ENCODE results near the gene FGFR2.

The FGFR2 gene

DNA sequence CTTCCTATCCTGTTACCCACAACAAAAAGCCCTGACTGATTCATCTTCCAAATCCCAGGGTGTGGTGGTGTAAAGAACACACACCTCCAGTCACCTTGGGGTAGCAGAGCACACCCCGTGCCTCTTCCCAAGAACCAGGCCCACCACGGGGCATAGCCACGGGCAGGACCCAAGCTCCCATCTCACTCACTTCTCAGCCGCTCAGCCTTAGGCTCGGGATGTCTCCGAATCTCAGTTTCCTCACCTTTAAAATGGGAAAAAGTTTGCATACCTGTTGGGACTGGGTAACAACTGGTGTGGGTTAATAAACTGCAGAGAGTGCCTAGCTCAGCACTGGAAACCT lies 139.0 kb downstream of the FGFR2 start:
- DNase-seq (ENCODE audit: low spot score) = no peak
- FAIRE-seq = no peak

DNA sequence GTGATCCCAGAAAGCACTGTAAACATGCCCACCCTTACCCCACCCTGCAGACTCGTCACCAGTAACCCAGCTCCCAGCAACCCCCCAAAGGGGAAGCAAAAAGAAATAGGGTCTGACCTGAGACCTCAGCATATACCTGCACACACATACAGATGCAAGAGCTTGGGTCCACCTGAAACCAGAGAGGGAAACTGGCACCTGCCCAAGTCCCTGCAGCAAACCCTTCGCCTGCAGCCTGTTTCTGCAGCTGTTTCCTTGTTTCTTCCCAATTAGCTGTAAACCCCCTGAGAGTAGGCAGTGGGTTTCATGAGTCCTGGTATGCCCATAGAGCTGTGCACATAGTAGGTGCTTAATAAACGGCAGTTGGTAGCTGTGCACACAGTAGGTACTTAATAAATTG lies 140.5 kb downstream of the FGFR2 start:
- no peak for DNase-seq (ENCODE audit: low spot score)
- FAIRE-seq = no peak

DNA sequence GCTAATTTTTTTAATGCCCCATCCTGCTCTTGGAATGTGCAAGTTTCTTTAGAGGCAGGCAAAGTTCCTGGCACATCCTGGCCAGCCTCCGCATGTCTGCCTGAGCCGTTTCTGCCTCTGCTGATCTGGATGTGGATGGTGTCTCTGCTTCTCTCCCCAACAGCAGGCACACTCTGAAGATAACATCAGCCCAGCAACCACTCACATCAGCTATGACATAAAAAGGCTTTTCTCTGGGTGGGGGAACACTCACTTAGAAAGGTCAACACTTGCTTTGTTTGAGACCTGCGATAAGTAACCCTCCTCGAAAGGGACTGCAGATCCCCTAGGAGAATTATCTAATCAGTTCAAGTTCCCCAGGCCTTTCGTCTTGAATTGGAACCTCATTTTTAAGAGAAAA lies 142.9 kb downstream of the FGFR2 start:
- DNase-seq (ENCODE audit: low spot score) = no peak
- no peak for FAIRE-seq

DNA sequence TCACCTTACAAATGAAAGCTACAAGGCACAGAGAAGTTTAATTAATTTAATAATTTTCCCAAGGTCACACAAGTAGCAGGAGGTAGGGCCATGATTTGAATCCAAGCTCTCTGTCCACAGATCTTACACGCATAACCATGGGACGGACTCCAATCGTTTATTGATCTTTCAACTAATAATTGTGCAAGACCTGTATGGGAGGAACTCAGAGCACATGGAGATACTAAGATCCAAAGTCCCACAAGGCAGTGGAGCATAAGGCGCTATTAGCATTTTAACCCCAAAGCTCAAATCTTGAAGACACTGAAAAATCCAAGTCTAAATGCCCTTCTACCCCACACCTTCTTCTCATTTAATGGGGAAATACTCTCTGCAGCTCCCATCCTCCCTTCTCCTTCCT lies 143.5 kb downstream of the FGFR2 start:
- FAIRE-seq (no peak), DNase-seq (ENCODE audit: low spot score) (no peak)

DNA sequence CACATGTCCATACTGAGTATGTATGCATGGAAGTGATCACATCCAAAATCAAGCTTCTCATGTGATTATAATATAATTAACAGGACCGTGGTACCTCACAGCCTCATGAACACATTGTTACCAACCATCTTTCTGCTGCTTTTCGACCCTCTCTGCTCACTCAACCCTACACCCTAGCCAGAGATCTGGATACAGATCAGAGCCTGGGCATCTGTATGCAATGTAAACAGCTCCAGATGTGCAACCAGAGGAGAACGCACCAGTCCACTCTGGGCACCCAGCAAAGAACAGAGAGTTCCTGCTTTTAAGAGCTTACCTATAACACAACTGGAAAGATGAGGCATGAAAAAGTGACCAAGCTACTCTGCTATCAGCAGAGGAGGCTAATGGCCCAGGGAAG lies 145.1 kb downstream of the FGFR2 start:
- DNase-seq (ENCODE audit: low spot score) (no peak), FAIRE-seq (no peak)

- DNase-seq (ENCODE audit: low spot score) = no peak
These were observed 145.7 kb downstream of the FGFR2 start for GRCh38 chr10:121452581-121452980.

DNA sequence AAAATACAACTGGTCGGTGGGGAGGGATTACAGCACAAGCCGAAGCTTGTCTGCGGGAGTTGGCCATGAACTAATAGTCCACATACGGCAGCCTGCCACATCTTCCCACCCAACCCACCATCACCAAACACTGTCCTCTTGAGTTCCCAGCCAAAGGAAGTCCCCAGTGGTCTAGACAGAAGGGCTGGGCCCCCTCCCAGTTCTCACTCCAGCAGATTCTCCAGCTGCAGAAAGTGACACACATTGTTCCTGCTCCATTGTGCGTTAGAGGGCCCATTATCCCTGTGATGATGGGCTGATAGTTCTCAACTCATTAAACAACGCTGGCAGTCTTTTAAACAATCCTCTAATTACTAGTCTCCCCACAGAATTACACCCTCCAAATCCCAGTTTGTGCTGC lies 148.0 kb downstream of the FGFR2 start:
- DNase-seq (ENCODE audit: low spot score) = no peak
- FAIRE-seq = no peak

More at GRCh38 chr10:121452581-121452980, 145.7 kb downstream of the FGFR2 start:
- FAIRE-seq = no peak

- peak; percentile 70 for FAIRE-seq
These were observed 148.7 kb downstream of the FGFR2 start for GRCh38 chr10:121449482-121449924.

DNA sequence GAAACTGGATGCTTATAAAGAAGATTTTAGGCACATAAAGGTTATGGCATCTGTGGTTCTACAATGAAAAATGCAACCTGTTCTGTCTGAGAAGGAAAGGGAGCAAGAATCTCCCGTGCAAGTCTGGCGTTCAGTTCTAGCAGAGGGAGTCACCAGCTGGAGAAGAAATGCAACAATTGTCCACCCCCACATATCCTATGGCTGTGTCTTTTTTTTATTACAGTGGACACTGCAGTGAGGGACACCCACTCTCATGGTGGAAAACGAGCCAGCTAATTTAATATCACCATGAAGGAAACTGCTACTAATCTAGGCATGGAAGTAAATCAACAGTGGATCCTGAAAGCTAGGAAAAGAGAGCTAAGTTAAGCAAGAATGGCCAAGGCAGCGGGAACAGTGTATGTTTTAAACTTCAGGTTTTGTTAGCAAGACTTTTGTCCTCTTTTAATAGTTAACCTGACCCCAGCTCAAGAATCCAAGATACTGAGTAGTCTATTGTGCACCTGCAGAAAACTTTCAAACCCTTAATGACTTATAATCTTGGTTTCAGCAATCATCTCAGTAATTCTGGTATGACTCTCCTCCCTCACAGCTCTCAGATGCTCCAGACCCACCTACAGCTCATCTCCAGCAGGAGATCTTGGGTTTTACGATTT lies 149.3 kb downstream of the FGFR2 start:
- DNase-seq (ENCODE audit: low spot score) (no peak), FAIRE-seq (peak; percentile 39)

More at GRCh38 chr10:121449482-121449924, 148.7 kb downstream of the FGFR2 start:
- peak; percentile 26 for DNase-seq (ENCODE audit: low spot score)

- DNase-seq (ENCODE audit: low spot score) (no peak), FAIRE-seq (no peak)
These were observed 153.6 kb downstream of the FGFR2 start for GRCh38 chr10:121444520-121445165.

GRCh38 chr10:121442086-121442935 lies 155.9 kb downstream of the FGFR2 start:
- no peak for FAIRE-seq
- DNase-seq (ENCODE audit: low spot score) = no peak

GRCh38 chr10:121440461-121440860 lies 157.8 kb downstream of the FGFR2 start:
- no peak for FAIRE-seq
- no peak for DNase-seq (ENCODE audit: low spot score)

DNA sequence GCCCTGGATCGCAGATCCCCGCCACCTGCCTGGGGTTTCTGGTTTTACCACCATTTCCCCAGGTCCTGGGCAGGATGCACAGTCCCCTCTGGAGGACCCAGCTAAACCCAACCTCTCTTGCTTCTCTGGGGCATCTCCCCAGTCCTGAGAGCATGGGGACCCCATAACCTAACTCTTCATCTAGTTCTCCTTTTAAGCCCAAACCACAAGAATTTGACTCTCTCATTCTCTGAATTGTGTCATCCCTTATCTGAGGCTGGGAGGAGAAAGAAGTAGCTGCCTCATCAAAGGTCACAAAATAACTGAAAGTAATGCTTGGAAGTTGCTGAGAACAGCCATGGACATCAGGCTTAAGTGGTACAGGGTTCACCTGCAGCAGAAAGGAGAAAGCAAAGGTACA lies 159.9 kb downstream of the FGFR2 start:
- DNase-seq (ENCODE audit: low spot score) (no peak), FAIRE-seq (no peak)

DNA sequence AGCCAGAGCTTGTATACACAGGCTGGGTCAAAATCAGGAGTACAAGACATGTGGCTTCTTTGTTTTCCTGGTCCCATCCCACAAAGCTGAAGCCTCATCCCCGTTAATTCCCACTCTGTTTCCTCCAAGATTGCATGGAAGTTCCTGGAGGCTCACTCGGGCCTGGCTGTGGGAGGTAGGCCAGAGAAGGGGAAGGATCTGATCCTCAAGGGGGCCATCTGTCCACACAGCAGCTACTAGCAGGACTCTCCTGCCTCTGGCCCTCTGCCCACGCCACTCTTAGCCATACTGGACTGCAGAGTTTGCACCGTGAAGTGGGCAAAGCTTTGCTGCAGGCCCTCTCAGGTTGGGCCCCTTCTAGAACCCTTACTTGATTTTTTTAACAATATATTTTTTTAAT lies 160.6 kb downstream of the FGFR2 start:
- FAIRE-seq = no peak
- no peak for DNase-seq (ENCODE audit: low spot score)

GRCh38 chr10:121436630-121437341 lies 161.5 kb downstream of the FGFR2 start:
- DNase-seq (ENCODE audit: low spot score) (no peak), FAIRE-seq (no peak)

GRCh38 chr10:121436281-121436629 lies 162.0 kb downstream of the FGFR2 start:
- DNase-seq (ENCODE audit: low spot score) = no peak
- no peak for FAIRE-seq

GRCh38 chr10:121435099-121435875 lies 163.0 kb downstream of the FGFR2 start:
- no peak for DNase-seq (ENCODE audit: low spot score)
- no peak for FAIRE-seq

GRCh38 chr10:121433965-121434364 lies 164.3 kb downstream of the FGFR2 start:
- no peak for FAIRE-seq

DNA sequence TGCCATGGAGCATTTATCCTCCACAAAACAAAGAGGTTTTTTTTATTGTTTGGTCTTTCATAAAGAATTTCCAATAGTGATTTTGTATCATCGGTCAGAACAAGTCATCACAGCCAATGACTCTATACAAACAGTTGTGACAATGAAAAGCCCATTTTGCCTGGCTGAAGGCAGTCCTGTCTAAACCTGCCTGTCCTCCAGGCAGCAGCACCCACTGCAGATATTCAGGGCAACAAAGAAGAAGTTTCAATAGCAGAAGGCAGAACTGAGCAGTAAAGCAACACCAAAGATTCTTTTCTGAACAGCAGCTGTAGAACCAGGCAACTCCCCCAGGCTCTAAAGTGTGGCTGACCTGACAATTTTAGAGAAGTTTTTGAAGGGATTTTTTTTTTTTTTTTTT lies 169.4 kb downstream of the FGFR2 start:
- DNase-seq (ENCODE audit: low spot score) (no peak), FAIRE-seq (no peak)

More at GRCh38 chr10:121433965-121434364, 164.3 kb downstream of the FGFR2 start:
- DNase-seq (ENCODE audit: low spot score) = peak; percentile 16
